ENCODE results near the gene NFIA. TPM values are rescaled to one million over a fixed set of nuclear protein-coding genes. Genes with fewer than 3 reads are reported as not detected.
"Not testable (repeated sequence)": the region's sequence is repeated elsewhere in the genome, so short reads cannot be mapped to it uniquely, and the experiment has no call there.

The NFIA gene
- total RNA-seq, 1 donor from 2014 or later: 111 TPM

DNA sequence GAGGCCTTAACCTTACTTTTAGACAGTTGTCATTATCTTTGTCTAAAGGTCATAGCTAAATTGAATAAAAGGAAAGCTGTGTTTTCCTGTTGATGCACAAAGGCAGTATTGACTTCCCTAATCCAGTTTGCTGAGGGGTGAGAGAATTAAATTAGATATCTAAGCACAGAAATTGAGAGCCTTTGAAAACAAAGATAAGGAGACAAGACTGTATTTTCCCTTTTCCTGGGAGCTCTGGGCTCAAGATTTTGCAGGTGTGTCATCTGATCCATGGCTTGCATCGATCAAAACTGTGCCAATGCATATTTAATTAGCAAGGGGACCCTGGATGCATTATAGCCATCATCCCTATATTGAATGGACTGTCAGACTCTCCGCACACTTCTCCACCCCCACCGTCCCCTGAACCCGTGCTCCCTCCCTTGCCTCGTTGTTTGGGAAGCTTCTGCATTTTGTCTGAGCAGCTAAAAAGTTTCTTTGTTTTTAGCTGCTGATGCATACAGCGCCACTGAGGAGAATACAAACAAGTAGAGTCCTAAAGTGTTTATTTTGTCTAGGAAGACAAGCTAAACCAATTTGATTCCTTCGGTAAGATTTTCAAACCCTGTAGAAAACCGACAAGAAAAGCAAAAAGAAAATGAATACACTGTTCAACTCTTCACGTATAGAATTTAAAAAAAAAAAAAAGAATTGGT is 186.3 kb downstream of the NFIA start:
- no peak for DNase-seq (ENCODE audit: low spot score)

DNA sequence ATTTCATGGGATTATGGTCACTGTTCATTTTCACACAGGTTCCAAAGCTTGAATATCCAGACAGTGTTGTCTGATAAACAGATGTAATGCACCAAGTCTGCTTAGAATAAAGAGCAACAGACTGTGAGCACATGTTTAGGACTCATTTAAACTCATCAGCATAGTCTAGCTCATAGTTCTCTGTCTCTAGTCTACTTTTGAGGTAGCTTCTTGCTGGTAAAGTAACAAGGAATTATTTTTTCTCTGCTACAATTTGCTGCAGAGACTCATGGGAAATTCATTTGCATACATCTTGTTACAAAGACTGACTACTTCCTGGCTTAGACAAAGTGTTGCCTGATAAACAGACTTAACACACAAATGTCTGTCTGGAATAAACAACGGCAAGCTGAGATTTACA is 187.2 kb downstream of the NFIA start:
- no peak for DNase-seq (ENCODE audit: low spot score)

DNA sequence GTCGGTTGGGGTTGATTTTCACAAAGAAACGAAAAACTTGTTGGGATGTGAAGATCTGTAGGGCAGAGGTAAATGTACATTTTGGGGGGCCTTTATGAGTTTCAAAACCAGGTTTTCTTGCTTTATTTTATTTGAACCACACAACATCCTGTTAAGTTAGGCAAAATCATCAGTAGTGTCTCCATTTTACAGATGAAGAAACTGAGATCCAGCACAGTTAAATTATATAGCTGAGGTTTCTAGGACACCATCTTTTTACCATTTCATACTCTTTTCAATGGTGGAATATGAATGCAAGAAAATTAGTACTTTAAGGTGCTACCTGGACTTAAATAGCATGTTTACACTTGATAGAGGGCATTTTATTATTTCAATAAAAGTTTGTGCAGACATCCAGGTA is 187.7 kb downstream of the NFIA start:
- DNase-seq (ENCODE audit: low spot score): no peak

DNA sequence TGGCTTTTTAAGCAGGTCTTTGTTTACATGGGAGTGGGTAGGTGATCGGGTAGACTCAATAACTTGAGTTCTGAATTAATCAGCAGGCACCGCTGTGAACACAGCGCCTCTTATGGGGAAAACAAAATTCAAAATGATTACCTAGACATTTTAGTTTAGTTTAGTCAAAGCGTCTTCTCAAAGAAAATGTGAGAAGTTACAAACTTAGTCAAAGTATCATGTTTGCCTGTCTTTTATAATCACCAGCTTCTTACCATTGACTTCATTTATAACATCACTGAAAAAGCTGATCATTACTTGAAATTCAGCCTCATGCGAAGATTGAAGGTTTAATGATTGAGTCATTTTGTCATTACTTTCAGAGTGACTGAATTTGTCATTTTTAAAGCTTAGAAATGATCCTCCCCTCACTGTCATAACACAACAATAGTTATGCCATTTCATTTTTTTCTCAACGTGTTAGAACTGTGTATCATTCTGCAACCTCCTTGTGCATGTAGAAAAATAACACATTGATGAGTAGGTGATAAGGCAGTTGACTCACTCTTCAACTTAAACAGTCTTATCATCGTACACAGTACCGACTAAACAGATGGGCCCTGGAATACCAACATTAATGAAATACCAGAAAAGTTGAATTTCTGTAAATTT is 188.5 kb downstream of the NFIA start:
- no peak for DNase-seq (ENCODE audit: low spot score)

DNA sequence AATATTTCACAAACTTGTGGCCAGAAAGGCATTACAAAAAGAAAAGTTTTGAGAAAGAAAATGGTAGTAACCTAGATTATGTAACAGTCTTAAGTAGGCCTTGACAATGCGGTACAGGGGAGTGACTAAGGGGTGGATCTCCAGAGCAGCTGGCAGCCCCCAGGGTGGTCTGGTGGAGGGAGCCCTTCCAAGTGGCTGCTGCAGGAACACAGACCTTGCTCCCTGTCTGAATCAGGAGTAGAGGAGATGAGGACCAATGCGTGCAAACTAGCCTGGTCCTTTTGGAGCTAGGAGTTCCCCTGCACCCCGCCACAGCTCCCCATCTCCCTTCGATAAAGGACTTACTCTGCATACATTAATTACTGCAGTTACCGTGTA is 189.0 kb downstream of the NFIA start:
- DNase-seq (ENCODE audit: low spot score): no peak

DNA sequence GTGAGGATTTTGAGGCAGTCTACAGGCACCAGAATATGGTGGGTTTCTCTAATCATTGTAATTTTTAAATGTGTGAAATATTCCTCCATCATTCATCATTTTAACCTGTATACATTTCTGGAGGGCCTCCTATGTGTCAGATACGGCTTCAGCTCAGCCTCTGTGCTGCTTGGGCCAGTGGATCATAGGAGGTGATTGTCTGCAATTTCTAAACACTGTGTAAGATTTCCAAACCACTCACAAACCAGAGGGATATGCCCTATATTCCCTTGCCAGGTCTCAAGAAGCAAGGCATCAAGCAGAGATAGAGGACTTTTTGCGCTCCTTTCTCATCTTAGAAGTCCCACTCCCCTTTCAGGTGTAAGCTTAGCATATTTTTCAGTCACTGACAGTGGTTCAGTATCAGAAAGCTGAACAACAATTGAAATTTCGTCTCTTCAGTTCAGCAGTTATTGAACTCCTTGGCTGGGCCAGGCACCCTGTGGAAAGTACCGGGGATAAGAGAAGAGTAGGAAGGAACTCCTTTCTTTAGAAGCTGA is 190.9 kb downstream of the NFIA start:
- no peak for DNase-seq (ENCODE audit: low spot score)

DNA sequence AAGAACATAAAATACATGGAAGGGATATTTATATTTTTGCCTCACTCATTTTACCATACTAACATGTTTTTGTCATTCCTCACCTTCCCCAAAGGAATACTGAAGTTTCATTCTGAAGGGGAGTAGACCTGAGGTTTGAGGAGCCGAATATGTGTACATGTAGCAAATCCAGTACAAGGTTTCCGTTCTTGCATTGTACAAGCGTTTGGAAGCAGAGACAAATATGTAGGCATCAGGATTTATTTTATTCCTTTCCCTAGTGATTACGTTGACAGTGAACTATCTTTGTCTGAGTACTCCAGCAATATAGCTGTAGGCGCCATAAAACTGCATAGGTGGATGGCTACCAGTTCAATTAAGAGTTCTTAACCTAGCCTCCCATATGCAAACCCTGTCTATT is 191.5 kb downstream of the NFIA start:
- no peak for DNase-seq (ENCODE audit: low spot score)

DNA sequence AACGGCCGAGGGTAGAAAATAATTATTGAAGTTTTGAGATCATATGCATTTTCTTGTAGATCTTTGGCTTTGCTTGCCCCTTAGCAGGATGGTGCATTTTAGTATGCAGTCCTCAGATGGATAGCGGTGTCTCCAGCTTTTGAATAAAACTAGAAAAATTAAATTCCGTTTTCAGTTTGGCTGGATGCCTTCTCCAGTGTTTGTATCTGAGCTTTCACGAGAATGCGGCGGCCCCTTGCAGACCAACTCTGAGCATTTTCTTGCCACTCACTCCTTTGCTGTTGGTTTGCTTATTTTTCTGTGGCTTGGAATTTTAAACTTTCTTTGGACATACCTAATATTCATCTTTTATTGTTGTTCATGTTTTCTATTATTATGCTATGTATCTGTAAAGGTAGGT is 192.6 kb downstream of the NFIA start:
- DNase-seq (ENCODE audit: low spot score): no peak

DNA sequence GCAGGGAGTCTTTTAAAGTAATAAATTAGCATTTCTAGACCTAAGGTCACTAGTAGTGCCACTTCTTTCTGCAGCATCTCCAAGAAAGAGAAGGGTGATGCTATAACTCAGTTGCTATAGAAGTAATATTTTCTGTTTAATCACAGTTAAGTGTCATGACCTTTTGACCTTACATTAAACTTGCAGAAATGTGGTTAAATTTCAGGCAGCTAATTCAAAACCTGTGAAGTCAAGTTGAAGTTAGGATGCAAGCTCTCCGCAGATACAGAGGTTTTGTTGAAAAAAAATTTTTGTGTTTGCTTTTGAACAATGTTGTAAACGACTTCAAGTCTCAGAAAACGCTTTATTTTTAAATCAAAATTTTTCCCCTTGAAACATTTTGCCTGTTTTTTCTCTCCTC is 193.9 kb downstream of the NFIA start:
- no peak for DNase-seq (ENCODE audit: low spot score)

DNA sequence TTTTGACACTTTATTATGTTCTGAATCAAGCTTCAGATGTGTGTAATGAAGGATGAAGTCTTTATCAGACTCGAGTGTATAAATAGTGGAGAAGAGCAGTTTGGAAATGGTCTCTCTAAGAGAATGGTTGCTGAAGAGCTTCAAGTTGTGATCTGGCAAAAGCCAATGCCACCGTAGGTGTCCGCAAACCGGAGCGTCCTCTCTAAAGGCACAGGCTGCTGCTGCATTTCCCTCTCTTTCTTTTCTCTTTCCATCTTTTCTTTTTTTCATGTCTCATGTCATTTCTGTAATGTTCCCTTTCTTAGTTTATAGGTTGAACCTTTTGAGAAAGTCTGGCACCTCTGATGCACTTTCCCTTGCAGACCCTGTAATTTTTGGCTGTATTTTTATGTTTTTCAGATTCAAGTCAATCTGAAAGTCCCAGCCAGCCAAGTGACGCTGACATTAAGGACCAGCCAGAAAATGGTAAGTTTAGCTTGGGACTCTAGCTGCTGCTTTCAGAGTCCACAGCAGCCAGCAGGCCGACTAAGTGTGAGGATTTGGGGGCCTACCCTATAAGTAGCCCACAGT is 194.8 kb downstream of the NFIA start:
- DNase-seq (ENCODE audit: low spot score): no peak

DNA sequence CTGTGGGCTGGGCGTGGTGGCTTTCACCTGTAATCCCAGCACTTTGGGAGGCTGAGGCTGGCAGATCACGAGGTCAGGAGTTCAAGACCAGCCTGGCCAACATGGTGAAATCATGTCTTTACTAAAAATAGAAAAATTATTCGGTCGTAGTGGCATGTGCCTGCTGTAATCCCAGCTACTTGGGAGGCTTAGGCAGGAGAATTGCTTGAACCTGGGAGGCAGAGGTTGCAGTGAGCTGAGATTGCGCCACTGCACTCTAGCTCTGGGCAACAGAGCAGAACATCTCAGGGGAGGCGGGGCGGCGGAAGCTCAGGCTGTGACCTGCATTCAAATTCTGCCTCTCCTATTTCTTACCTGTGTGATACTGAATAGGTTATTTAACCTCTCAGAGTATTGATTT is 196.1 kb downstream of the NFIA start:
- DNase-seq (ENCODE audit: low spot score): not testable (repeated sequence)

DNA sequence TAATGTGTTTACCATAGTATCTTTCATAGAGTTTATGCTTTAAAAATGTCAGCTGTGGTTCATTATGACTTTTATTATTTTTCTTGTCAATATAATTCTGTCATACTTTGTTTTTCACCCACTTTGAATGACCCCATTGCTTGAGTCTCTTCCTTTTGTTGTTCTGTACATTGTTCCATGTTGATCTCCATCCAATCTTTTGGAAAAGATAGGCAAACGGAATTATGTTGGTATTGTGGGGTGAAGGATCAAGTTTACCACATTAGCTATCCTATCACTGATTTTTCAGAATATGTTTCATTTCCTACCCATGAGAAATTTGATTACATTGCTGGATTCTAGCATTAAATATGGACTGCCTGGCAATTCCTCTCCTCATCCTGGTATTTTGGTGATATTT is 196.6 kb downstream of the NFIA start:
- no peak for DNase-seq (ENCODE audit: low spot score)

DNA sequence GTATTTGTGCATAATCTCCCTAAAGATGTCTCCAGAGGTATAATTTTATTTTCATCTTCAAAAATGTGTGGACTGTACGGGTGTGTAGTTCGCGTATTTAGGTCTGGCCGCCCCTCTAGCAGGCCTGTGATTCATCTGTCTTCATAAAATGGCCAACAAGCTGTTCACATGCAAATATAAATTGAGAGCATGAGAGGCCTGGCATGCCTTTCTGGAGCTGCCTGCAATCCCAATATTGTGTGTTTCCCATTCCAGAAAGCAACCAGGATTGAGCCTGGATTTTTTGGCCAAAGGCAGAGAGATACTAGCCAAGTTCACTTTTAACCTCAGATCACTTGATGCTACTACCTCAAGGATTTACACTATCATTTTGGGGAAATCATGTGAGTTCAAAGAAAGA is 197.2 kb downstream of the NFIA start:
- DNase-seq (ENCODE audit: low spot score): no peak

DNA sequence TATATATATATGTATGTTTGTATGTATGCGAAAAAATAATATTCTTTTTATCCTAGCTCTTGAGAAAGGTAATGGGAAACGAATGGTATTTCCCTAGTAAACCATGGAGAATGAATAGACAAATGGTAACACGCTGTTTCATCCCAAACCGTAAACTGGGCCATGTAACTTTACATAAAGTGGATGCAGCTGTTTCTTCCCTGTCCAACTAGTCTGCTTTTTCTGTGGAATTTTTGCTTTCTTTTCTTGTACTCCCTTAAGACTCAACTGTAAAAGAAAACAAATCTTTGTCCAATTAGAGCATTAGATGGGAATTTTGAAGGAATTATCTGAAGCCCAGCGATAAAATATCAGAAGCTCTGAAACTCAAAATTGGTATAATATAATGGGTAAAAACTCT is 198.1 kb downstream of the NFIA start:
- DNase-seq (ENCODE audit: low spot score): no peak

DNA sequence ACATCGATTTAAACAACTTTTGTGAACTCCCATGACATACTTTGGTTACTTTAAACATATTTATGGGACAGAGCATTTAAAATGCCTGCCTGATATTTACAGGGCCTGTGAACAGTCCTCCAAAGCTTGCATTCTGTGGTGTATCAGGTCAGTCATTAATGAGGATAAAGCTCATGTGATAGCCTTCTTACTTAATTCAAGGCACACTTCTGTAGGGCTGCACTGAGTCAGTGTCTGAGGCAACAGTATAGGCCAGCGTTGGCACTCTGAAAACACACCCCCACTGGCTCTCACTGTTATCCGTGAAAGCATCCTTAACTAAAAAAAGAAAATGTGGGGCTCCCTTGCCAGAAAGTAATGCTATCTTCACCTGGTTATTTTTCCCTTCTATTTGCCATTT is 200.0 kb downstream of the NFIA start:
- DNase-seq (ENCODE audit: low spot score): no peak

DNA sequence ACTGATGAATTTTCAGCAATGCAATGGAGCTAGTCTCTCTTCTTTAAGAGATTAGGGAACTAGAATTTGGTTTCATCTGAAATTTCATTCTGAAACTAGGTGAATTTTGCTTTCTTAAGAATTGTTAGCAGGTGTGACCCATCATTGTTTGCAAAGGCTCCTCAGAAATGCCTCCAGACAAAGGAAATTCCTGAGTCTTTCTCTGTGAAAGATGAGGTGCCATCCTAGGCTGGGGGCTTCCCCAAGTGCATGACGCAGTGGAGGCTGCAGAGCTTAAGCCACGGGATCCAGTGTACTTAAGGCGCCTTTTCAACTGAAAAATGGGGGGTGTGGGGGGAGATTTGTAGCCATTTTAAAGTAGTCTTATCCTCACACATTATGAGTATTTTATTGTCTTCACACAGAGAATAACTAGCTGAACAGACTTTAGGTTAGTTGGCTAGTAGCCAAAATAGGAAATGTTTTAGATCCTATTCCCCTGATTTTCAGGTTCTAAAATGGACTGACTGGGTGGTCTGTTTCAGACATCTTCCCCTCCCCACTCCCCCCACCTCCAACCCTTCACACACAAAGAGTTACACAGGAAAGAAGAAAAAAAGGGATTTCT is 202.0 kb downstream of the NFIA start:
- no peak for DNase-seq (ENCODE audit: low spot score)

DNA sequence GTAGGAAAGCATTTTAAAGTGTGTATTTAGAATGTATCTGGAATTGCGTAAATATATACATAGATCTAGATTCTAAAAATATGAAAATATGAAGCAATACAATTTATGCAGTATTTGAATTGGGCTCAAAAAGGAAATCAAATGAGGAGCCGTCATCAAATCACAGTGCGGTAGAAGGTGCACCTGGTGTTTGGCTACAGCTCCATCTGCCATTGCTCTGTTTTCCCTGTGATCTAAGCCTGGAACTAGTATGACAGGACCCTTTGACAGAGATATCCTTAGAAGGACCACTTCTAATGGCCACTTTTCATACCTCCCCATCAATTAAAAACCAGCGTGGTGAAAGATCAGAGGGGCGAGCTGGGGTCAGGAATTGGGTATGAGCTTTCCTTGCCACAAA is 202.6 kb downstream of the NFIA start:
- no peak for DNase-seq (ENCODE audit: low spot score)

DNA sequence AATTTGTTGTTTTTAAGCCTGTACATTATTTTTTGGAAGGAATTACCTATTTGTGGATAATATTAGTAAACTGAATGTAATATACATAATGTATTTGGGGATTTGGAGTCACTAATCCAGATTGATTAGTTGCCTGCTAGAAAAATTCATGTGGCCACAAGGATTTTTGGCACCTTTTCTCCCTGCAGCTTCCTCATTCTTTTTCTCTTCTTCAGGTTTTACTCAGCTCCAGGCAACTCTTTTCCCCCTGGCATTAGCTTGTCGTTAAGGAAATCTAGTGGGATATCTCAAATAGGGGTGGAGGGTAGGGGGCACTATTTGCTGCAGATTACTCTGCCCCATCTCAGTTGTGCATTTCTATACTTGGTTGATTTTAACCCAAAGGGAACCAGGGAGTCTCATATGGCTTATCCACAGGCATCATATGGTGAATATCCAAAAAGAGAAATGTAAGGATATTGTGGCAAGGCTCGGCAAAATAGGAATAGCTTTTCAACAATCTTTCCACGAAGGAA is 203.1 kb downstream of the NFIA start:
- no peak for DNase-seq (ENCODE audit: low spot score)

DNA sequence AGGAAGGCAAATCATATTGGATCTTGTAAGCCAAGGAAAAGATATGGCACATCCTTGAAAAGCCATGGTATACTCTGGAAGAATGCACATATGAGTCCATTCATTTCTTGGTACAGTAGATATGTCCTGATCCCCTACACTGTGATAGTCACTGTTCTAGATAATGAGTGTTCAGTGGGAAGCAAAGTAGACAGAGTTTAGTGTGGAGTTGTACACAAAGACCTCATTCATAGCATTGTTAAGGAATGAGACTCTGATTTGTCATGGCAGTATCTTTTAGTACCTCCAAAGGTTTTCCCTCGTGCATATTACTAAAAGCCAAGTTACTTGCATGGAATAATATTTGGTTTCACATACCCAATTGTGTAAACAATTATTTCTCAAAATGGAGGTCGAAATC is 204.7 kb downstream of the NFIA start:
- DNase-seq (ENCODE audit: low spot score): no peak

DNA sequence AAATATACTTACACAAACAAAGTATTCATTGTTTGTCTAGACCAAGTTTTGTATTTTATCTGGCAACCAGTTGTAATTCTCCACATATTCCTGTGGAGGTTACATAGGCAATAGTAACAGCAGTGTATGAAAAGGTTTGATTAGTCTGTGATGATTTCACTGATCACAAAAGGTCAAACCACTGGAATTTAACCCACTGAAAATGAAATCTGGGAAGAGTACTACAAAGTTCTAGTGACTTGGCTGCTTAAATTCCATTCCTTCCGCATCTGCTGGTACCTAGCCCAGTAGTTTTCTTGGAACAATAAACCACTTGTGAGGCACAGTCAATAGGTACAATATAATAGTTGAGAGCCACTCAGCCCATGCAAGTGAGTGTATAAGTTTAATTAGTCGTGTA is 205.4 kb downstream of the NFIA start:
- no peak for DNase-seq (ENCODE audit: low spot score)

DNA sequence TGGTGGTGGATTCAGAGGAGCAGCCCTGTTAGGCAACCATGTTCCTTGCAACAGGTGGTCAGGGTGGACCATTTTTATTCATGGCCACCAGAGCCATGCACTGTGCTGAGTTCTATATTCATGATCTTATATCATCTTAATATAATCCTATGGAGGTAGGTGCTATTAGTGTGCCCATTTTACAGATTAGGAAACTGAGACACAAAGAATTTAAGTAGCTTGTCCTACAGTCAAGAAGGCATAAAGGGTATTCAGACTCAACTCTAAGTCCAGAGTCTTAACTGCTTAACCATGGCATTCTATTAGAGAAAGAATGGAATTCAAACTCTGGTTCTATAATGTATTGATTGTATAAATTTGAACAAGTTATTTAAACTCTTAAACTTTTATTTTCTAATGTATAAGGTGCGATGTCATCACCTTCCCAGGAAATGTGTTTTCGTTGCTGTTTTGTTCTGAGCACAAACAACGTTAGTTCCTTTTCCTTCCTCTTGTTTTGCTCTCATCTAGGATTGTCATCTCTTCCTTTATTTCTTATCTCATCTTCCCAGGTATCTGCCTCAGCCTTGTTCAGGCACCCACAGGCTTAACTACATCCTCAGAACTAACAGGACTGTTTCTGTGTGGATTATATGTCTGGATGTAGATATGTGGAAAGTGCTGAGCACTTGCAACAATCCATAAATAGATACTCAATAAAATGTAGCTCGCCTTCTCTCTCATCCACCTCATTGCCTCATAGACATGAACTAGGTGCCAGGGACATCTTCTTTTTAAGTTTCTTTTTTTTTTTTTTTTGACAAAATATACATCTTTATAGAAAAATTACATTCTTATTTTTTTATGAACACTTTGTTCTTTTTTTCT is 207.1 kb downstream of the NFIA start:
- DNase-seq (ENCODE audit: low spot score): no peak
